Measurements from ENCODE around the gene PCED1B. TPM values are rescaled to one million over a fixed set of nuclear protein-coding genes. Genes with fewer than 3 reads are reported as not detected.
"Not testable (repeated sequence)": the region's sequence is repeated elsewhere in the genome, so short reads cannot be mapped to it uniquely, and the experiment has no call there.

The PCED1B gene
- total RNA-seq, 1 donor from 2014 or later: 65.4 TPM

DNA sequence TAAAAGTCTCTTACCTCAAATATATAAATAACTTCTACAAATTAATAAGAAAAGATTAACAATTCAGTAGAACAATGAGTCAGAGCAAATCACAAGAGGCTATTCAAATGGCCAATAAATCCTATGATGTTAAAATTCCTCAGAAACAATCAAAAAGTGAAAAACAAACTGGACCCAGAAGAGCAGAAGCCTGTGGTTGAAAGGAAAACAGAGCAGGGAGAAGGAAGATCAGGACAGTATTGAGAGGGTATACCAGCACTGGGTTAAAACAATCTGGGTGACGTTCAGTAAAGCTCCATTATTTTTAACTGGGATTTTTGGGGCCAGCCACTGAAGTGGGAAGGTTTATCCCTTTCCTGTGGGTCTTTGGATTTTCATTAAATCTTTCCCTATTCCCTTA is 39.7 kb upstream of the PCED1B start:
- ChIA-PET CTCF (no interaction called here), POLR2A (no interaction called here)
- TF ChIP-seq, protein P1, sequence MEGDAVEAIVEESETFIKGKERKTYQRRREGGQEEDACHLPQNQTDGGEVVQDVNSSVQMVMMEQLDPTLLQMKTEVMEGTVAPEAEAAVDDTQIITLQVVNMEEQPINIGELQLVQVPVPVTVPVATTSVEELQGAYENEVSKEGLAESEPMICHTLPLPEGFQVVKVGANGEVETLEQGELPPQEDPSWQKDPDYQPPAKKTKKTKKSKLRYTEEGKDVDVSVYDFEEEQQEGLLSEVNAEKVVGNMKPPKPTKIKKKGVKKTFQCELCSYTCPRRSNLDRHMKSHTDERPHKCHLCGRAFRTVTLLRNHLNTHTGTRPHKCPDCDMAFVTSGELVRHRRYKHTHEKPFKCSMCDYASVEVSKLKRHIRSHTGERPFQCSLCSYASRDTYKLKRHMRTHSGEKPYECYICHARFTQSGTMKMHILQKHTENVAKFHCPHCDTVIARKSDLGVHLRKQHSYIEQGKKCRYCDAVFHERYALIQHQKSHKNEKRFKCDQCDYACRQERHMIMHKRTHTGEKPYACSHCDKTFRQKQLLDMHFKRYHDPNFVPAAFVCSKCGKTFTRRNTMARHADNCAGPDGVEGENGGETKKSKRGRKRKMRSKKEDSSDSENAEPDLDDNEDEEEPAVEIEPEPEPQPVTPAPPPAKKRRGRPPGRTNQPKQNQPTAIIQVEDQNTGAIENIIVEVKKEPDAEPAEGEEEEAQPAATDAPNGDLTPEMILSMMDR (IDR thresholded peaks at IDR 0.05): no peak
- ATAC-seq (ENCODE audit: low read depth) (no peak), DNase-seq (no peak)
- Mint-ChIP-seq H3K9me3 (no peaks in the 10 kb centered on the region), H3K27me3 (no peaks in the 10 kb centered on the region), H3K4me1 (peaks cover 8% of the 10 kb centered on the region), H3K27ac (no peak overlapping the region), H3K36me3 (ENCODE audit: low read depth) (no peaks in the 10 kb centered on the region), H3K4me3 (no peak overlapping the region)
- intact Hi-C loops (cut with micrococcal nuclease): no loop called here

DNA sequence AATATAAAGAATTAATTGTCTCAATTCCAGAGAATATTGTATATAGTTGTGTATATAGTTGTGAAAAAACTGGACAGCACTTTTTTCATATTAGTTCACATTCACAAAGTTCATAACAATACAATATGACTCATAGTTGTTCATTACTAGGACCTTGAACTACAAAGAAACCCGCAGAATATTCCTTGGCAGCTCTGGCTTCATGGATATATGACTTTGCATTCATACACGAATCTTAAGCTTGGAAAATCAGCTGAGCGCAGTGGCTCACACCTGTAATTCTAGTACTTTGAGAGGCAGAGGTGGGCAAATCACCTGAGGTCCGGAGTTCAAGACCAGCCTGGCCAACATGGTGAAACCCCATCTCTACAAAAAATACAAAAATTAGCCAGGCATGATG is 38.1 kb upstream of the PCED1B start:
- Mint-ChIP-seq H3K36me3 (ENCODE audit: low read depth) (no peaks in the 10 kb centered on the region), H3K4me1 (peaks cover 5% of the 10 kb centered on the region), H3K9me3 (no peaks in the 10 kb centered on the region), H3K4me3 (no peak overlapping the region), H3K27ac (no peak overlapping the region), H3K27me3 (no peaks in the 10 kb centered on the region)
- no peak for DNase-seq
- TF ChIP-seq, protein P1 (IDR thresholded peaks at IDR 0.05): no peak
- POLR2A ChIA-PET: no interaction called here
- intact Hi-C loops (cut with micrococcal nuclease): no loop called here
- ATAC-seq (ENCODE audit: low read depth): no peak
- CTCF ChIA-PET: interaction anchor here (0.6 to 3.0 kb wide), 2 partner anchors 9 to 826 kb away, joined by 3 to 12 read pairs; no protein-coding TSS in a partner anchor

DNA sequence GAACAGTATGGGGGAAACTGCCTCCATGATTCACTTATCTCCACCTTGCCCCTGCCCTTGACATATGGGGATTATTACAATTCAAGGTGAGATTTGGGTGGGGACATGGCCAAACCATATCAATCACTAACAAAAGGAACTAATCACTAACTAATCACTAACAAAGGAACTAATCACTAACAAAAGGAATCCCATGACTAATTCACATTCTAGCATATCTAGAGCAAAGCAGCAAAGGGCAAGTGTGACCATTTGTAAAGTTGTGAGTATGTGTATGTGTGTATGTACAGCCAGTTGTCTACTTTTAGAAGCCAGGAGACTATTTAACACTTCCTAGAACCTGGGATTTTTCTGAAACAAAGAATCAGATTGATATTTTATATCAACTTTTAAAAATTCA is 30.9 kb upstream of the PCED1B start:
- intact Hi-C loops (cut with micrococcal nuclease): no loop called here
- Mint-ChIP-seq H3K27ac (no peak overlapping the region), H3K36me3 (ENCODE audit: low read depth) (peaks cover 4% of the 10 kb centered on the region), H3K9me3 (peaks cover 32% of the 10 kb centered on the region), H3K4me1 (peaks cover 2% of the 10 kb centered on the region), H3K27me3 (no peaks in the 10 kb centered on the region), H3K4me3 (no peak overlapping the region)
- TF ChIP-seq, protein P1 (IDR thresholded peaks at IDR 0.05): no peak
- DNase-seq (no peak), ATAC-seq (ENCODE audit: low read depth) (no peak)
- ChIA-PET POLR2A (no interaction called here), CTCF (interaction anchor here (0.5 kb wide), 1 partner anchor 159 kb away, joined by 3 read pairs; no protein-coding TSS in a partner anchor)

DNA sequence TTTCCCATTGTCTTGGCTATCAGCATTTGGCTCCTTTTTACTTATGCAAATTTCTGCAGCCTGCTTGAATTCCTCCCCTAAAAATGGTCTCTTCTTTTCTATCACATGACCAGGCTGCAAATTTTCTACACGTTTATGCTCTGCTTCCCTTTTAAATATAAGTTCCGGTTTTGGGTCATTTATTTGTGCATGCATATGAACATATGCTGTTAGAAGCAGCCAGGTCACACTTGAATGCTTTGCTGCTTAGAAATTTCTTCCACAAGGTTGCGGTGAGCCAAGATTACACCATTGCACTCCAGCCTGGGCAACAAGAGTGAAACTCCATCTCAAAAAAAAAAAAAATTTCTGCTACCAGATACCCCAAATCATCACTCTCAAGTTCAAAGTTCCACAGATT is 28.1 kb upstream of the PCED1B start:
- H3K27me3 Mint-ChIP-seq; H3K27ac Mint-ChIP-seq; H3K4me3 Mint-ChIP-seq; ATAC-seq (ENCODE audit: low read depth); DNase-seq; POLR2A ChIA-PET; intact Hi-C loops (cut with micrococcal nuclease); H3K36me3 Mint-ChIP-seq (ENCODE audit: low read depth); H3K4me1 Mint-ChIP-seq; CTCF ChIA-PET: not testable (repeated sequence)
- H3K9me3 Mint-ChIP-seq: peaks cover 34% of the 10 kb centered on the region

DNA sequence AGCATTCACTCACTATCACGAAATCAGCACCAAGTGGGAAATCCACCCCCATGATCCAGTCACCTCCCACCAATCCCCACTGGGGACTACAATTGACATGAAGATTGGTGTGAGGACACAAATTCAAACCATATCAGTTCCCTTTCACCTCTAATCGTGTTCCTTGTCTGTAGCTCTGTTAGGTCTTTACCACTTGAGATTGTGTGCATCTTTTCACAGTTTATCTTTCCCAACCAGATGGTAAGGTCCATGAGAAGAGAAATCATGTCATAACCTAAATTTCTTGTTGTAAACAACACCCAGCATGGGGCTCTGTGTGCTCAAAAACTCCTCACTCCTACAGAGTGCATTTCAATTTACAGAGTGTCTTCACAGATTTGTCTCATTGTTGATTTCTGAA is 27.1 kb upstream of the PCED1B start:
- intact Hi-C loops (cut with micrococcal nuclease): no loop called here
- POLR2A ChIA-PET: no interaction called here
- Mint-ChIP-seq H3K36me3 (ENCODE audit: low read depth) (peaks cover 4% of the 10 kb centered on the region), H3K27ac (no peak overlapping the region), H3K27me3 (no peaks in the 10 kb centered on the region), H3K9me3 (peaks cover 38% of the 10 kb centered on the region), H3K4me3 (no peak overlapping the region), H3K4me1 (peaks cover 2% of the 10 kb centered on the region)
- CTCF ChIA-PET: no interaction called here
- no peak for DNase-seq
- ATAC-seq (ENCODE audit: low read depth): no peak
- TF ChIP-seq, protein P1 (IDR thresholded peaks at IDR 0.05): no peak

DNA sequence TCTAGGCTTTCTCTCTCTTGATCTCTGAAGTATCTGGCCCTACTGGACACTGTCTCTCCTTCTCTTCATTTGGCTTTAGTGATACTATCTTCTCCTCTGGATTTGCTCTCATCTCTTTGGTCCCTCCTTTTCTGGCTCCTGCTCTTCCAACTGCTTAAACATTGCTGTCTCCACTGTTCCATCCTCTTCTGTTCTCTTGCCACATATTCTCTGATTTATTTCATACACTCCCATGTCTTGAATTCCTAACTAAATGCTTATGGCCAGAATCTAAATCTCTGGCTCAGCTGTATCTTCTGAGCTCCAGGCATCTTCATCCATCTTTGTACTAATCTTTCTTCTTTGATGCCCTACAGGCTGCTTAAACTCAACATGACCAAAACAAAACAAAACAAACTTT is 25.5 kb upstream of the PCED1B start:
- peaks cover 29% of the 10 kb centered on the region for H3K9me3 Mint-ChIP-seq
- intact Hi-C loops (cut with micrococcal nuclease): no loop called here
- ChIA-PET CTCF (interaction anchor here (1.4 kb wide), 1 partner anchor 21 kb away, joined by 5 read pairs; no protein-coding TSS in a partner anchor), POLR2A (no interaction called here)
- no peak for ATAC-seq (ENCODE audit: low read depth)
- H3K4me1 Mint-ChIP-seq: no peaks in the 10 kb centered on the region
- H3K27ac Mint-ChIP-seq: no peak overlapping the region
- no peaks in the 10 kb centered on the region for H3K27me3 Mint-ChIP-seq
- TF ChIP-seq, protein P1 (IDR thresholded peaks at IDR 0.05): no peak
- peaks cover 4% of the 10 kb centered on the region for H3K36me3 Mint-ChIP-seq (ENCODE audit: low read depth)
- no peak for DNase-seq
- no peak overlapping the region for H3K4me3 Mint-ChIP-seq

Data from activated B cell treated with CpG ODN at 0.5 μM for 24 hours (primary cell).